GM19023 (cell line): ENCODE measurements around the gene LRR1.
"Not testable (repeated sequence)": the region's sequence is repeated elsewhere in the genome, so short reads cannot be mapped to it uniquely, and the experiment has no call there.

Experiments
- ATAC-seq: cut with Tn5 transposase; IDR thresholded peaks from one replicate; pipeline ENCODE4 v1.9.1; 2021; ENCODE audit warnings: mild to moderate bottlenecking, moderate library complexity; ENCODE audit not compliant: unreplicated experiment

The LRR1 gene

GRCh38 chr14:49598485-49599300 is at the start of gene LRR1:
Gene LRR1 (plus strand): TSS chr14:49598940. CDS start chr14:49599021, 81 bp downstream.
- ATAC-seq: peak; percentile 62

GRCh38 chr14:49549446-49549845 is 49.3 kb upstream of the LRR1 start:
- ATAC-seq: no peak

GRCh38 chr14:49549881-49550280 is 48.9 kb upstream of the LRR1 start:
- no peak for ATAC-seq

DNA sequence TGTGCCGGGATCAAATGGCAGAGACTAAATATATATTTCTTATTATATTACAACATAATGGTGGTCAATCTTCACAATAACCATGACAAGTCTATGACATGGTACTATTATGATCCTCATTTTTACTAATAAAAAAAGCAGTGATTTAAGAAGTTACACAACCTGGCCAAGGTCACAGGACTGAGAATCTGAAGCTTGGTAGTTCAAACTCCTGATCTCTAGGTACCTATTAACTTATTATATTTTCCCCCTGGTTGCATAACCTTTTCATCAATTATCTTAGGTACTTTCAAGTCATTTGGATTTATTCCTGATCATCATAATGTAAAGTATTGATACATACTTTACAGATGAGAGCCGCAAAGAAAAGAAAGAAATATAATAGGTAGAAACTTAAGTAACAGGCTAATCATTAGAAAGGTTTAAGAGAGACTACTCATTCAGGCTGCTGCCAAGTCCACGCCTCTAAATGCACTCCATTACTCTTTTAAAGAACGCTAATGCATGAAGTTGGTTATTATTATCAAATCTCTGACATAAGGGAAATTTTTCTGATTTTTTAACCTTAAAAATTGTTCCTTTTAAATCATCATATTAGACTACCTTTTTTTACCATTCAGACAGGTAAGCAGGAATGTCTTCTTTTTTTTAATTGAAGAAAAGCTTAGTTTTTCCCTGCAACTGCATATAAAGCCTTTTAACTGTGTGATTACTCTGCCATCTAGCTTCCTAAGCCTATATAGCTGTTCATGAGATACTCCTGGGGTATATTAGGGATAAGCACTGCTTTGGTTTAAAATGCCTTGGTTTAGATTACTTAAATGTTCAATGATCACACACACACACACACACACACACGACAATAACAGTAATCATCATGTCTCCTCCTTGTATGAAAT is 48.2 kb upstream of the LRR1 start:
- no peak for ATAC-seq

GRCh38 chr14:49551569-49551968 is 47.2 kb upstream of the LRR1 start:
- no peak for ATAC-seq

- ATAC-seq: no peak
Observed at GRCh38 chr14:49553106-49553505, 45.6 kb upstream of the LRR1 start.

DNA sequence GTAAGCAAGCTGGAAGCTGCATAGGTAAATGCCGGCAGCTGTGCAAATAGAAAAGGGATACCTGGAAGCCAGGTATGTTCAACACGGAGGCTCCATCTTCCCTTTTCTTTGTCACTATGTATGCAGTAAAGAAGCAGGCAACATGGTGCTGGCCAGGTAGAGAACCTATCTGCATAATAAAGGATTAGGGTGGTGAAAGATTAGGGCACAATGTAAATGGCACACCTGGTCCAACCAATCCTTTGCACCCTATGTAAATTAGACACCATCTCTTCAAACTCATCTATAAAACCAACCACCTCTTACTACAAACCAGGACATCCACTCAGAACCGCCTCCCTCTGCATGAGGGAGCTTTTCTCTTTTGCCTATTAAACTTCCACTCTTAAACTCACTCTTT is 44.8 kb upstream of the LRR1 start:
- no peak for ATAC-seq

DNA sequence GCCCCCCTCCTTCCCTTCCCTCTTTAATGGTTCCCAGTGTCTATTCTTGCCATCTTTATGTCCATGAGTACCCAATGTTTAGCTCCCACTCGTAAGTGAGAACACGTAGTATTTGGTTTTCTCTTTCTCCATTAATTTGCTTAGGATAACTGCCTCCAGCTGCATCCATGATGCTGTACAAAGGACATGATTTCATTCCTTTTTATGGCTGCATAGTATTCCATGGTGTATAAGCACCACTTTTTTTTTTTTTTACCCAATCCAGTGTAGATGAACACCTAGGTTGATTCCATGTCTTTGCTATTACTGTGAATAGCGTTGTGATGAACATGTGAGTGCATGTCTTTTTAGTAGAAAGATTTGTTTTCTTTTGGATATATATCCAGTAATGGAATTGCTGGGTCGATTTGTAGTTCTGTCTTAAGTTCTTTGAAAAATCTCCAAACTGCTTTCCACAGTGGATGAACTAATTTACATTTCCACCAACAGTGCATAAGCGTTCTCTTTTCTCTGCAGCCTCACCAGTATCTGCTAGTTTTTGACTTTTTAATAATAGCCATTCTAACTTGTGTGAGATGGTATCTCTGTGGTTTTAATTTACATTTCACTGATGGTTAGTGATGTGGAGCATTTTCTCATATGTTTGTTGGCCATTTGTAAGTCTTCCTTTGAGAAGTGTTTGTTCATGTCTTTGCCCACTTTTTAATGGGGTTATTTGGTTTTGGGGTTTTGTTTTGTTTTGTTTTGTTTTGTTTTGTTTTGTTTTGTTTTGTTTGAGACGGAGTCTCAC is 38.6 kb upstream of the LRR1 start:
- ATAC-seq: no peak

DNA sequence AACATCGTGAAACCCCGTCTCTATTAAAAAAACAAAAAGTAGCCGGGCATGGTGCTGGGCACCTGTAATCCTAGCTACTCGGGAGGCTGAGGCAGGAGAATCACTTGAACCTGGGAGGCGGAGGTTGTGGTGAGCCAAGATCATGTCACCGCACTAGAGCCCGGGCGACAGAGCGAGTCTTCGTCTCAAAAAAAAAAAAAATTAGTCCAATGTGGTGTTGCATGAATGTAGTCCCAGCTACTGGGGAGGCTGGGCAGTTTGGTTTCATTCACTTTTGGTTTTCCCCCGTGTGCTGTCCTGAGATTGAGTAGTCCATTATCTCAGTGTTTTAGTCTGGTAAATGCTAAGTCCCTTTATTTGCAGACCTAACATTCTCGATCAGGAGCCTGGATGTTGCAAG is 32.0 kb upstream of the LRR1 start:
- no peak for ATAC-seq

DNA sequence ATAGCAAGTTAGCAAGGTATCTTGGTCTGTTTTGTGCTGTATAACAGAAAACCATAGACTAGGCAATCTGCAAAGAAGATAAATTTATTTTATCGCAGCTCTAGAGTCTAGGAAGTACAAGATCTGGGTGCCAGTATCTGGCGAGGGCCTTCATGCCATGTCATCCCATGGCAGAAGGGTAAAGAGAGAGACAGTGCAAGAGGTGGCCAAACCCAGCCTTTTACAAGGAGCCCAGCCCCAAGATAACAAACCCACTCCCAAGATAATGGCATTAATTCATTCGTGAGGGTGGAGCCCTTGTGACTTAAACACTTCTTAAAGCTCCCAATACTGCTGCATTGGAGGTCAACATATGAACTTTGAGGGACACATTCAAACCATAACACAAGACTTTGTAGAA is 29.5 kb upstream of the LRR1 start:
- ATAC-seq: no peak

GRCh38 chr14:49574038-49574437 is 24.7 kb upstream of the LRR1 start:
- no peak for ATAC-seq

GRCh38 chr14:49578141-49578540 is 20.6 kb upstream of the LRR1 start:
- no peak for ATAC-seq

- ATAC-seq: no peak
Observed at GRCh38 chr14:49579841-49580240, 18.9 kb upstream of the LRR1 start.

DNA sequence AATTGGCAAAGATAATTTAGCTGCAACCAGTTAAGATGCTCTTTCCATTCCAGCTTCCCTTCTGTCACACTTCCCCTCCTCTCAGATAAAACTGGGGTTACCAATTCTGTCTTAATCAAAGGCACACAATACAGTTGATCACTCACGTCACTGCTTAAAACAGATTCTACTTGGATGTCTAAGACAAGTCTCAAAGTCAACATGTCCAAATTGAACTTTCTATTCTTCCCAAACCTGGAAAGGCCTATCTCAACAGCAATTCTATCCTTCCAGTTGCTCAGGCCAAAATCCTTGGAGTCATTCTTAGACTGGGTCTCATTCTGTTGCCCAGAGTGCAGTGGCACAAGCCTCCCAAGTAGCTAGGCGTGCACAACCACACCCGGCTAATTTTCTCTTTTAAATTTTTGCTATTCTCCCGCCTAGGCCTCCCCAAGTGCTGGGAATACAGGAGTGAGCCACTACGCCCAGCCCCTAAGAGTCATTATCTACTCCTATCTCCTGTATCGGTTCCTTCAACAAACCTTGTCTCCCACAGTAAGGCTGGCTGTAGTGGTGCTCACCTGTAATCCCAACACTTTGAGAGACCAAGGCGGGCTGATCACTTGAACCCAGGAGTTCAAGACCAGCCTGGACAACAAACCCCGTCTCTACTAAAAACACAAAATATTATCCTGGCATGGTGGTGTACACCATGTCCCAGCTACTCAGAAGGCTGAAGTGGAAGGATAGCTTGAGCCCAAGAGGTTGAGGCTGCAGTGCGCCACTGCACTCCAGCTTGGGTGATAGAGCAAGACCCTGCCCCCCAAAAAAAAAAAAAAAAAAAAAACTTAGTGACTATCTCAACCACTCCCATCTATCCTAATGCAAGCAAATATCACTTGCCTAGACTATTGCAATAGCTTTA is 17.3 kb upstream of the LRR1 start:
- ATAC-seq: no peak

DNA sequence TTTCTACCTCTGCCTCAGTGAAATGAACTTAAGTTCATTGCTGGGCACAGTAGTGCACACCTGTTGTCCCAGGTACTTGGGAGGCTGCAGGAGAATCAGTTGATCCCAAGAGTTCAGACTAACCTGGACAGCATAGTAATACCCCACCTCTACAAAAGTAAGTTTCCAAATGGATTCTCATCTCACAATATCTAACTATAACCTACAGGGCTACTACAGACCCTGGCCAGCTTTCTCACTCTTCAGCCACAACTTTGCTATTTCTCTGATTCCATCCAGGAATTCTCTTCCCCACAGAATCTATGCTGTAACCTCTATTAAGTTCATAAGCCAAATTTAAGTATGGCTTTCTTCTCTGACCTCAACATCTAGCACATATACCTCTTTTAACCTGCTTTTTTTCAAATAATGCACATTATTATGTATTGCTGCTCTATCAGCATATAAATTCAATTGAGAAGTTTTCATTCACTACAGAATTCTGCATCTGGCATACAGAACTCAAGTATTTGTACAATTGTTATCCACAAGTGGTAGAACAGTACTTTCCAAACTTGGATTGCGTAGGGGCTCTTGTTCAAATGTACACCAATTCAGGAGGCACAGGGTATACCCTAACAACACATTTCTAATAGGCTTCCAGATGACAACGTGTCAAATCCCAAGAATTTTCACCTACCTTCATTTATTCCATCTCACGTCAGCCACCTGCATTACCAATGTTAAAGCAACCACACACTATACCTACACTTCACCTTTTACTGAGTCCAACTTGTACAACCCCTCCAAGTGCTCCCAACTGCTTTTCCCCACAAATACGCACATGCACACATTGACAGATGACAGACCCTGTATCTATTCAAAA is 16.4 kb upstream of the LRR1 start:
- no peak for ATAC-seq

- ATAC-seq: no peak
Observed at GRCh38 chr14:49583629-49584028, 15.1 kb upstream of the LRR1 start.

- no peak for ATAC-seq
Observed at GRCh38 chr14:49584058-49584457, 14.7 kb upstream of the LRR1 start.

DNA sequence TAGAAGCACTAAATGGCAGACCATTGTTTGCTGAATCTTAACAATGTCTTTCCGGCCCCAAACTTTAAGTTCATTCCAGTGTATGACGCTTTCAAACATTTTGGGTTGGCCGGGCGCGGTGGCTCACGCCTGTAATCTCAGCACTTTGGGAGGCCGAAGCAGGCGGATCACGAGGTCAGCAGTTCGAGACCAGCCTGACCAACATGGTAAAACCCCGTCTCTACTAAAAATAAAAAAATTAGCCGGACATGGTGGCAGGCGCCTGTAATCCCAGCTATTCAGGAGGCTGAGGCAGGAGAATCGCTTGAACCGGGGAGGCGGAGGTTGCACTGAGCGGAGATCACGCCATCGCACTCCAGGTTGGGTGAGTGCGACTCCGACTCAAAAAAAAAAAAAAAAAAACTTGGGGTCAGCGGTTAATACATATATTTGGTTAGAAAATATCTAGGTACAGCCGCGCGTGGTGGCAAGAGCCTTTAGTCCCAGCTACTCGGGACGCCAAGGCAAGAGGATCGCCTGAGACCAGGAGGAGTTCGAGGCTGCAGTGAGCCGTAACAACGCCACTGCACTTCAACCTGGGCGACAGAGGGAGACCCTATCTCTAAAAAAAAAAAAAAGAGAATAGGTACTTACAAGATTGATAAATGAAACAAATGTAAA is 13.6 kb upstream of the LRR1 start:
- ATAC-seq: not testable (repeated sequence)
